Measurements from ENCODE around the gene AGRP.

Gene AGRP

DNA sequence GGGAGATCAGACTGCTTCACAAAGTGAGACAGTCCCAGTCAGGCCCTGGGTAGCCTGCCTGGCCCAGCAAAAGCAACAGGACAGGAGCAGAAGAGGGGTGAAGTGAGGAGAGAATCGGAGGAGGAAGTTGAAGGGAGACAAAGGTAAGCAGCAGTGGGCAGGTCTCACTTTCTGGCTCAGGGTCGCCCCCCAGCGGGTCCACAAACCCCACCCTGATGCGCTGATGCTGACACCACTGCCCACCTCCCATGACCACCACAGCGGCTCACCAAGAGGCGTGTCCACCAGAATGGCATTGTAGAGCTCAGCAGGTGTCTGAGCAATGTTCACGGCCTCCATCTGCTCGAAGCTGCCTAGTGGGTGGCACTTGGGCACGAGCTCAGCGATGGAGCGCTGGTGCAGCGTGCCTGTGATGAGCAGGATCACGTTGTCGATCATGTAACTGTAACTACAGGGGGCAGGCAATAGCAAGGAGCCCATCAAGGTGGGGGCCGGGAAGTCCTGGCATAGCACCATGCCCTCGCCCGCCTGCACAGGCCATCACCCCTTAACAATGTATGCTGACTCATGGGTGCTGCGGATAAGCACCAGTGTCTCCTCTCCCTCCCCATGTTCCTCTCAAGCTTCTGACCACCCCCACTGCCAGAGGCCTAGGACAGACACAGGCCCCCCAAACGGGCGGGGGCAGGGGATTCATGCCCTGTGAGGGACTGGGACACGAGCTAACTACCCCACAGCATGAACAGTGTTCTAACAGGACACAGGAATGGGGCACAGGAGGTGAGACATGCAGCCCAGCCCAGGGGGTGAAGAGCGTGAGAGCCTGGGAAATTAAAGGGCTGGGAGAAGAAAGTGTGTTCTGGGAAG is 38.9 kb downstream of the AGRP start:
- WGBS, 2 donors (ENCODE audit: extremely low coverage in 2 of 2, insufficient read length in 2 of 2, insufficient replicate concordance in 1 of 2) = no CpG with 5 or more reads among the region's 22 CpGs
- peak overlapping the region; percentile 46 for H3K18ac ChIP-seq (ENCODE audit: low read length)
- H3K14ac ChIP-seq (ENCODE audit: low read length) = no peak overlapping the region
- peaks cover 0 to 13% of the 10 kb centered on the region in 2 donors for H3K4me1 ChIP-seq (ENCODE audit: control insufficient read depth in 2 of 2, insufficient read depth in 1 of 2, low read depth in 1 of 2, low read length in 2 of 2)
- no peak overlapping the region for H3K4ac ChIP-seq (ENCODE audit: low read length)
- peaks cover 4% of the 10 kb centered on the region for H3K79me1 ChIP-seq (ENCODE audit: low read depth, low read length)
- no peak overlapping the region for H3K23ac ChIP-seq (ENCODE audit: low read depth, low read length, poor library complexity)
- H3K27ac ChIP-seq (replicated peaks; ENCODE audit: low read length) = no peak overlapping the region
- no peak overlapping the region for H2BK15ac ChIP-seq (ENCODE audit: low read length)
- no peak overlapping the region for H2BK5ac ChIP-seq (ENCODE audit: low read length)
- peaks cover 0 to 23% of the 10 kb centered on the region in 2 donors for H3K36me3 ChIP-seq (replicated peaks in 1 of 2; ENCODE audit: control insufficient read depth in 2 of 2, insufficient read depth in 2 of 2, low read length in 2 of 2)
- peak overlapping the region; percentile 11 for H2AK5ac ChIP-seq (ENCODE audit: low read depth, low read length)
- peak overlapping the region; percentile 55 for H3K9ac ChIP-seq (ENCODE audit: low read depth, low read length, poor library complexity)
- H2BK120ac ChIP-seq (ENCODE audit: low read depth, low read length) = no peak overlapping the region
- H3K27me3 ChIP-seq (ENCODE audit: control insufficient read depth in 3 of 3, insufficient read depth in 3 of 3, low read depth in 1 of 3, low read length in 3 of 3) = no peaks in the 10 kb centered on the region
- H3K9me3 ChIP-seq (replicated peaks in 1 of 2; ENCODE audit: control insufficient read depth in 2 of 2, insufficient read depth in 1 of 2, low read depth in 1 of 2, low read length in 2 of 2) = no peaks in the 10 kb centered on the region
- H3K4me3 ChIP-seq (ENCODE audit: low read length in 2 of 2) = no peak overlapping the region
- peak overlapping the region; percentile 2 for H4K91ac ChIP-seq (ENCODE audit: low read depth, low read length, poor library complexity)
- DNase-seq (ENCODE audit: low spot score) = no peak
- no peak overlapping the region for H4K8ac ChIP-seq (ENCODE audit: low read depth, low read length)
- H2BK12ac ChIP-seq (ENCODE audit: low read length) = no peak overlapping the region
- no peak overlapping the region for H2AFZ ChIP-seq (ENCODE audit: low read length)
- H3K4me2 ChIP-seq (ENCODE audit: insufficient read depth, low read length, poor library complexity, severe bottlenecking) = no peak overlapping the region

DNA sequence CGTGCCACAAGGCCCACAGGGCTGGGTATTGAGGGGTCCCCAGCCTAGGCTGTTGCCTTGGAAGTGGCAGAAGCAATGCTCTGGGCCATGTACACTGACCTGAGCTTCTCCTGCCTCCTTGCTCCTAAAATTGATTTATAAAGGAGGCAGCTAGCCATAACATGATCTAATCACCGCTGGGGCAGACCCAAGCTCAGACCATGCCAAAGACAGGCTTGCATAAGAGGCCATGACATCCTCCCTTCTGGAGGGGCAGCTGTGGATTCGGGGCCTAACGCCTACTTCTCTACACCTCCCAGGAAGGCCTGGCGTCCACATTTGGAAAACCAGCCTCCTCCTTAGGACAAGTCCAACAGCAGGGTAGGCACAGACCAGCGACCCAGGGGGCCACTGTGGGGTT is 40.1 kb downstream of the AGRP start:
- Histone ChIP-seq H2AFZ (ENCODE audit: low read length) (no peak overlapping the region), H2BK15ac (ENCODE audit: low read length) (no peak overlapping the region), H3K36me3 (replicated peaks in 1 of 2; ENCODE audit: control insufficient read depth in 2 of 2, insufficient read depth in 2 of 2, low read length in 2 of 2) (peaks cover 8 to 31% of the 10 kb centered on the region in 2 donors), H3K79me1 (ENCODE audit: low read depth, low read length) (peaks cover 4% of the 10 kb centered on the region), H4K91ac (ENCODE audit: low read depth, low read length, poor library complexity) (no peak overlapping the region), H3K4ac (ENCODE audit: low read length) (no peak overlapping the region), H2BK5ac (ENCODE audit: low read length) (no peak overlapping the region), H3K4me2 (ENCODE audit: insufficient read depth, low read length, poor library complexity, severe bottlenecking) (no peak overlapping the region), H3K9ac (ENCODE audit: low read depth, low read length, poor library complexity) (no peak overlapping the region), H3K27ac (replicated peaks; ENCODE audit: low read length) (no peak overlapping the region), H3K4me3 (ENCODE audit: low read length in 2 of 2) (no peak overlapping the region), H3K14ac (ENCODE audit: low read length) (no peak overlapping the region), H2AK5ac (ENCODE audit: low read depth, low read length) (no peak overlapping the region), H4K8ac (ENCODE audit: low read depth, low read length) (no peak overlapping the region), H2BK12ac (ENCODE audit: low read length) (no peak overlapping the region), H3K23ac (ENCODE audit: low read depth, low read length, poor library complexity) (no peak overlapping the region), H3K18ac (ENCODE audit: low read length) (no peak overlapping the region), H3K27me3 (ENCODE audit: control insufficient read depth in 3 of 3, insufficient read depth in 3 of 3, low read depth in 1 of 3, low read length in 3 of 3) (no peaks in the 10 kb centered on the region), H3K4me1 (ENCODE audit: control insufficient read depth in 2 of 2, insufficient read depth in 1 of 2, low read depth in 1 of 2, low read length in 2 of 2) (peaks cover 0 to 13% of the 10 kb centered on the region in 2 donors), H3K9me3 (replicated peaks in 1 of 2; ENCODE audit: control insufficient read depth in 2 of 2, insufficient read depth in 1 of 2, low read depth in 1 of 2, low read length in 2 of 2) (no peaks in the 10 kb centered on the region), H2BK120ac (ENCODE audit: low read depth, low read length) (no peak overlapping the region)
- DNase-seq (ENCODE audit: low spot score) = no peak
- no CpG with 5 or more reads among the region's 6 CpGs for WGBS, 2 donors (ENCODE audit: extremely low coverage in 2 of 2, insufficient read length in 2 of 2, insufficient replicate concordance in 1 of 2)

GRCh38 chr16:67442581-67443255 is 40.6 kb downstream of the AGRP start:
- no peak overlapping the region for H3K4ac ChIP-seq (ENCODE audit: low read length)
- no CpG with 5 or more reads among the region's 13 CpGs for WGBS, 2 donors (ENCODE audit: extremely low coverage in 2 of 2, insufficient read length in 2 of 2, insufficient replicate concordance in 1 of 2)
- H2BK120ac ChIP-seq (ENCODE audit: low read depth, low read length) = peak overlapping the region; percentile 66
- no peak overlapping the region for H2AFZ ChIP-seq (ENCODE audit: low read length)
- no peak overlapping the region for H2BK15ac ChIP-seq (ENCODE audit: low read length)
- H2AK5ac ChIP-seq (ENCODE audit: low read depth, low read length) = no peak overlapping the region
- no peak overlapping the region for H2BK5ac ChIP-seq (ENCODE audit: low read length)
- H3K18ac ChIP-seq (ENCODE audit: low read length) = peak overlapping the region; percentile 72
- H4K8ac ChIP-seq (ENCODE audit: low read depth, low read length) = no peak overlapping the region
- H3K4me3 ChIP-seq (ENCODE audit: low read length in 2 of 2) = no peak overlapping the region
- no peak overlapping the region for H3K23ac ChIP-seq (ENCODE audit: low read depth, low read length, poor library complexity)
- H2BK12ac ChIP-seq (ENCODE audit: low read length) = no peak overlapping the region
- peaks cover 0 to 13% of the 10 kb centered on the region in 2 donors for H3K4me1 ChIP-seq (ENCODE audit: control insufficient read depth in 2 of 2, insufficient read depth in 1 of 2, low read depth in 1 of 2, low read length in 2 of 2)
- peak overlapping the region; percentile 17 for H3K9ac ChIP-seq (ENCODE audit: low read depth, low read length, poor library complexity)
- H3K27ac ChIP-seq (replicated peaks; ENCODE audit: low read length) = no peak overlapping the region
- H3K36me3 ChIP-seq (replicated peaks in 1 of 2; ENCODE audit: control insufficient read depth in 2 of 2, insufficient read depth in 2 of 2, low read length in 2 of 2) = peaks cover 8 to 34% of the 10 kb centered on the region in 2 donors
- no peak overlapping the region for H3K14ac ChIP-seq (ENCODE audit: low read length)
- H3K79me1 ChIP-seq (ENCODE audit: low read depth, low read length) = peaks cover 4% of the 10 kb centered on the region
- no peak overlapping the region for H4K91ac ChIP-seq (ENCODE audit: low read depth, low read length, poor library complexity)
- no peaks in the 10 kb centered on the region for H3K9me3 ChIP-seq (replicated peaks in 1 of 2; ENCODE audit: control insufficient read depth in 2 of 2, insufficient read depth in 1 of 2, low read depth in 1 of 2, low read length in 2 of 2)
- H3K27me3 ChIP-seq (ENCODE audit: control insufficient read depth in 3 of 3, insufficient read depth in 3 of 3, low read depth in 1 of 3, low read length in 3 of 3) = no peaks in the 10 kb centered on the region
- no peak overlapping the region for H3K4me2 ChIP-seq (ENCODE audit: insufficient read depth, low read length, poor library complexity, severe bottlenecking)
- no peak for DNase-seq (ENCODE audit: low spot score)

DNA sequence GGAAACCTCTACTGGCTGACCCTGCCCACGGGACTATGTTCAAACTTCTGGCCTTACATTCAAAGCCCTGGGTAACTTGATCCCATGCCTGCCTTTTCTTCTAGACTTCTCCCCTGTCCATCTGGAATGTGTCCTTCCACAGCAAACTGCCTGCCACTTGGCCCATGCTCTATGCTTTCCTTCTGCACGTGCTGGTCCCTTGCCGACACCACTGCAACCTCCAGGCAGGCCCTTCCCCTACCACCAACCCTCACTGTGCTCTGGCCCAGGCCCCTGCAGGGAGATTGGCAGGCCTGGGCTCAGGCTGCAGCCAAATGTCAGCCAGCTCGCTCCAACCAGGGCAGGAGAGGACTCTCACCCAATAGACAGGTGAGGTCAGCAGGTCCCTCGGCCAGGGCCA is 41.4 kb downstream of the AGRP start:
- H3K9ac ChIP-seq (ENCODE audit: low read depth, low read length, poor library complexity) = peak overlapping the region; percentile 71
- no peak overlapping the region for H2BK15ac ChIP-seq (ENCODE audit: low read length)
- H3K36me3 ChIP-seq (replicated peaks in 1 of 2; ENCODE audit: control insufficient read depth in 2 of 2, insufficient read depth in 2 of 2, low read length in 2 of 2) = peaks cover 8 to 40% of the 10 kb centered on the region in 2 donors
- no peak overlapping the region for H4K91ac ChIP-seq (ENCODE audit: low read depth, low read length, poor library complexity)
- H3K27me3 ChIP-seq (ENCODE audit: control insufficient read depth in 3 of 3, insufficient read depth in 3 of 3, low read depth in 1 of 3, low read length in 3 of 3) = no peaks in the 10 kb centered on the region
- H2AK5ac ChIP-seq (ENCODE audit: low read depth, low read length) = no peak overlapping the region
- no peak overlapping the region for H2AFZ ChIP-seq (ENCODE audit: low read length)
- H2BK5ac ChIP-seq (ENCODE audit: low read length) = no peak overlapping the region
- H3K79me1 ChIP-seq (ENCODE audit: low read depth, low read length) = peaks cover 1% of the 10 kb centered on the region
- H3K23ac ChIP-seq (ENCODE audit: low read depth, low read length, poor library complexity) = no peak overlapping the region
- H3K9me3 ChIP-seq (replicated peaks in 1 of 2; ENCODE audit: control insufficient read depth in 2 of 2, insufficient read depth in 1 of 2, low read depth in 1 of 2, low read length in 2 of 2) = no peaks in the 10 kb centered on the region
- peak overlapping the region; percentile 68 for H3K18ac ChIP-seq (ENCODE audit: low read length)
- H3K4me2 ChIP-seq (ENCODE audit: insufficient read depth, low read length, poor library complexity, severe bottlenecking) = no peak overlapping the region
- no peak overlapping the region for H4K8ac ChIP-seq (ENCODE audit: low read depth, low read length)
- H3K4me3 ChIP-seq (ENCODE audit: low read length in 2 of 2) = no peak overlapping the region
- WGBS, 2 donors (ENCODE audit: extremely low coverage in 2 of 2, insufficient read length in 2 of 2, insufficient replicate concordance in 1 of 2) = no CpG with 5 or more reads among the region's 5 CpGs
- peak overlapping the region; percentile 82 for H2BK12ac ChIP-seq (ENCODE audit: low read length)
- DNase-seq (ENCODE audit: low spot score) = no peak
- no peak overlapping the region for H3K4ac ChIP-seq (ENCODE audit: low read length)
- no peak overlapping the region for H2BK120ac ChIP-seq (ENCODE audit: low read depth, low read length)
- no peak overlapping the region for H3K14ac ChIP-seq (ENCODE audit: low read length)
- H3K4me1 ChIP-seq (ENCODE audit: control insufficient read depth in 2 of 2, insufficient read depth in 1 of 2, low read depth in 1 of 2, low read length in 2 of 2) = peaks cover 0 to 13% of the 10 kb centered on the region in 2 donors
- peak overlapping the region; percentile 45 for H3K27ac ChIP-seq (replicated peaks; ENCODE audit: low read length)
